Measurements from ENCODE around the gene TMTC1.

Gene TMTC1

GRCh38 chr12:29640589-29641345, 143.0 kb downstream of the TMTC1 start:
- Histone ChIP-seq H2BK12ac (ENCODE audit: low read length in 2 of 2) (peak overlapping the region in 1 of 2 experiments; percentile 42), H3K18ac (ENCODE audit: low read depth in 1 of 2, low read length in 2 of 2) (peak overlapping the region; percentile 71 to 80), H2AK5ac (ENCODE audit: low read length, severe bottlenecking) (no peak overlapping the region), H2BK15ac (ENCODE audit: low read depth, poor library complexity, severe bottlenecking) (no peak overlapping the region), H2BK120ac (ENCODE audit: low read depth, low read length) (peak overlapping the region; percentile 61), H3K9me3 (ENCODE audit: control insufficient read depth, low read length) (no peaks in the 10 kb centered on the region), H3K27ac (ENCODE audit: low read length, poor library complexity, severe bottlenecking) (no peak overlapping the region), H3K4ac (ENCODE audit: low read depth in 1 of 2, low read length in 2 of 2) (peak overlapping the region in 1 of 2 experiments; percentile 67), H2AFZ (ENCODE audit: low read depth, low read length) (peak overlapping the region; percentile 46), H3K23ac (ENCODE audit: low read length in 2 of 2) (no peak overlapping the region), H3K9ac (ENCODE audit: low read length) (peak overlapping the region; percentile 89), H2BK5ac (ENCODE audit: low read depth, low read length, poor library complexity, severe bottlenecking) (no peak overlapping the region), H4K91ac (ENCODE audit: low read length) (peak overlapping the region; percentile 70), H3K14ac (ENCODE audit: low read length in 2 of 2) (peak overlapping the region in 1 of 2 experiments; percentile 44), H3K27me3 (ENCODE audit: control insufficient read depth in 1 of 2, insufficient read depth in 1 of 2, low read length in 2 of 2) (no peaks in the 10 kb centered on the region), H3K36me3 (ENCODE audit: control insufficient read depth in 1 of 2, insufficient read depth in 2 of 2, low read depth in 1 of 2, low read length in 2 of 2) (peaks cover 0 to 2% of the 10 kb centered on the region in 2 experiments), H3K79me1 (replicated peaks; ENCODE audit: low read length, poor library complexity, severe bottlenecking) (no peaks in the 10 kb centered on the region), H3K4me1 (ENCODE audit: control insufficient read depth, insufficient read depth, low read depth, low read length) (peaks cover 5% of the 10 kb centered on the region), H3K4me3 (ENCODE audit: insufficient read depth in 1 of 2, low read depth in 1 of 2, low read length in 2 of 2) (peak overlapping the region in 1 of 2 experiments; percentile 62), H4K8ac (ENCODE audit: low read length) (peak overlapping the region; percentile 87), H3K4me2 (ENCODE audit: low read length, poor library complexity, severe bottlenecking) (no peak overlapping the region)
- DNase-seq = peak; percentile 70
- 33% methylated on average over 13 of the region's 13 CpGs for WGBS

- no peak overlapping the region for H4K8ac ChIP-seq (ENCODE audit: low read length)
- peaks cover 0 to 5% of the 10 kb centered on the region in 2 experiments for H3K36me3 ChIP-seq (ENCODE audit: control insufficient read depth in 1 of 2, insufficient read depth in 2 of 2, low read depth in 1 of 2, low read length in 2 of 2)
- peak overlapping the region in 1 of 2 experiments; percentile 62 for H3K4me3 ChIP-seq (ENCODE audit: insufficient read depth in 1 of 2, low read depth in 1 of 2, low read length in 2 of 2)
- H2BK5ac ChIP-seq (ENCODE audit: low read depth, low read length, poor library complexity, severe bottlenecking) = no peak overlapping the region
- no peak overlapping the region for H3K27ac ChIP-seq (ENCODE audit: low read length, poor library complexity, severe bottlenecking)
- H3K14ac ChIP-seq (ENCODE audit: low read length in 2 of 2) = no peak overlapping the region
- no peaks in the 10 kb centered on the region for H3K9me3 ChIP-seq (ENCODE audit: control insufficient read depth, low read length)
- no peak overlapping the region for H3K4me2 ChIP-seq (ENCODE audit: low read length, poor library complexity, severe bottlenecking)
- DNase-seq = no peak
- no peak overlapping the region for H4K91ac ChIP-seq (ENCODE audit: low read length)
- H2BK12ac ChIP-seq (ENCODE audit: low read length in 2 of 2) = peak overlapping the region in 1 of 2 experiments; percentile 15
- H3K23ac ChIP-seq (ENCODE audit: low read length in 2 of 2) = no peak overlapping the region
- peak overlapping the region in 1 of 2 experiments; percentile 41 for H3K4ac ChIP-seq (ENCODE audit: low read depth in 1 of 2, low read length in 2 of 2)
- 93% methylated on average over 10 of the region's 10 CpGs for WGBS
- H3K4me1 ChIP-seq (ENCODE audit: control insufficient read depth, insufficient read depth, low read depth, low read length) = peaks cover 5% of the 10 kb centered on the region
- peak overlapping the region; percentile 71 to 80 for H3K18ac ChIP-seq (ENCODE audit: low read depth in 1 of 2, low read length in 2 of 2)
- H2AK5ac ChIP-seq (ENCODE audit: low read length, severe bottlenecking) = no peak overlapping the region
- peak overlapping the region; percentile 39 for H2BK120ac ChIP-seq (ENCODE audit: low read depth, low read length)
- H3K27me3 ChIP-seq (ENCODE audit: control insufficient read depth in 1 of 2, insufficient read depth in 1 of 2, low read length in 2 of 2) = no peaks in the 10 kb centered on the region
- H2AFZ ChIP-seq (ENCODE audit: low read depth, low read length) = no peak overlapping the region
- H3K79me1 ChIP-seq (replicated peaks; ENCODE audit: low read length, poor library complexity, severe bottlenecking) = no peaks in the 10 kb centered on the region
- H2BK15ac ChIP-seq (ENCODE audit: low read depth, poor library complexity, severe bottlenecking) = no peak overlapping the region
- peak overlapping the region; percentile 89 for H3K9ac ChIP-seq (ENCODE audit: low read length)
Measured at GRCh38 chr12:29639893-29640495, 143.7 kb downstream of the TMTC1 start.

- H3K4ac ChIP-seq (ENCODE audit: low read depth in 1 of 2, low read length in 2 of 2) = no peak overlapping the region
- H2AK5ac ChIP-seq (ENCODE audit: low read length, severe bottlenecking) = no peak overlapping the region
- no peaks in the 10 kb centered on the region for H3K27me3 ChIP-seq (ENCODE audit: control insufficient read depth in 1 of 2, insufficient read depth in 1 of 2, low read length in 2 of 2)
- H3K27ac ChIP-seq (ENCODE audit: low read length, poor library complexity, severe bottlenecking) = no peak overlapping the region
- peaks cover 0 to 5% of the 10 kb centered on the region in 2 experiments for H3K36me3 ChIP-seq (ENCODE audit: control insufficient read depth in 1 of 2, insufficient read depth in 2 of 2, low read depth in 1 of 2, low read length in 2 of 2)
- H2BK12ac ChIP-seq (ENCODE audit: low read length in 2 of 2) = no peak overlapping the region
- no peaks in the 10 kb centered on the region for H3K79me1 ChIP-seq (replicated peaks; ENCODE audit: low read length, poor library complexity, severe bottlenecking)
- no peak overlapping the region for H4K8ac ChIP-seq (ENCODE audit: low read length)
- no peak overlapping the region for H4K91ac ChIP-seq (ENCODE audit: low read length)
- no peak overlapping the region for H2BK15ac ChIP-seq (ENCODE audit: low read depth, poor library complexity, severe bottlenecking)
- WGBS = 62% methylated on average over 7 of the region's 8 CpGs
- no peak overlapping the region for H3K18ac ChIP-seq (ENCODE audit: low read depth in 1 of 2, low read length in 2 of 2)
- H3K9ac ChIP-seq (ENCODE audit: low read length) = no peak overlapping the region
- no peak for DNase-seq
- H3K9me3 ChIP-seq (ENCODE audit: control insufficient read depth, low read length) = no peaks in the 10 kb centered on the region
- H3K4me3 ChIP-seq (ENCODE audit: insufficient read depth in 1 of 2, low read depth in 1 of 2, low read length in 2 of 2) = no peak overlapping the region
- H2BK5ac ChIP-seq (ENCODE audit: low read depth, low read length, poor library complexity, severe bottlenecking) = no peak overlapping the region
- no peak overlapping the region for H2BK120ac ChIP-seq (ENCODE audit: low read depth, low read length)
- H3K4me1 ChIP-seq (ENCODE audit: control insufficient read depth, insufficient read depth, low read depth, low read length) = peaks cover 5% of the 10 kb centered on the region
- H3K23ac ChIP-seq (ENCODE audit: low read length in 2 of 2) = no peak overlapping the region
- no peak overlapping the region for H2AFZ ChIP-seq (ENCODE audit: low read depth, low read length)
- H3K4me2 ChIP-seq (ENCODE audit: low read length, poor library complexity, severe bottlenecking) = no peak overlapping the region
- H3K14ac ChIP-seq (ENCODE audit: low read length in 2 of 2) = no peak overlapping the region
Measured at GRCh38 chr12:29638528-29638927, 145.2 kb downstream of the TMTC1 start.

- Histone ChIP-seq H3K4me1 (ENCODE audit: control insufficient read depth, insufficient read depth, low read depth, low read length) (no peaks in the 10 kb centered on the region), H3K9ac (ENCODE audit: low read length) (peak overlapping the region; percentile 57), H3K9me3 (ENCODE audit: control insufficient read depth, low read length) (no peaks in the 10 kb centered on the region), H2BK12ac (ENCODE audit: low read length in 2 of 2) (no peak overlapping the region), H2AK5ac (ENCODE audit: low read length, severe bottlenecking) (no peak overlapping the region), H3K27me3 (ENCODE audit: control insufficient read depth in 1 of 2, insufficient read depth in 1 of 2, low read length in 2 of 2) (no peaks in the 10 kb centered on the region), H3K23ac (ENCODE audit: low read length in 2 of 2) (no peak overlapping the region), H3K27ac (ENCODE audit: low read length, poor library complexity, severe bottlenecking) (no peak overlapping the region), H4K8ac (ENCODE audit: low read length) (no peak overlapping the region), H4K91ac (ENCODE audit: low read length) (no peak overlapping the region), H2BK5ac (ENCODE audit: low read depth, low read length, poor library complexity, severe bottlenecking) (no peak overlapping the region), H2BK15ac (ENCODE audit: low read depth, poor library complexity, severe bottlenecking) (no peak overlapping the region), H2AFZ (ENCODE audit: low read depth, low read length) (no peak overlapping the region), H3K36me3 (ENCODE audit: control insufficient read depth in 1 of 2, insufficient read depth in 2 of 2, low read depth in 1 of 2, low read length in 2 of 2) (peaks cover 0 to 29% of the 10 kb centered on the region in 2 experiments), H2BK120ac (ENCODE audit: low read depth, low read length) (no peak overlapping the region), H3K4me3 (ENCODE audit: insufficient read depth in 1 of 2, low read depth in 1 of 2, low read length in 2 of 2) (no peak overlapping the region), H3K14ac (ENCODE audit: low read length in 2 of 2) (no peak overlapping the region), H3K4ac (ENCODE audit: low read depth in 1 of 2, low read length in 2 of 2) (no peak overlapping the region), H3K18ac (ENCODE audit: low read depth in 1 of 2, low read length in 2 of 2) (peak overlapping the region; percentile 42 to 57), H3K79me1 (replicated peaks; ENCODE audit: low read length, poor library complexity, severe bottlenecking) (no peaks in the 10 kb centered on the region), H3K4me2 (ENCODE audit: low read length, poor library complexity, severe bottlenecking) (no peak overlapping the region)
- WGBS = 18% methylated on average over 3 of the region's 3 CpGs
- peak; percentile 68 for DNase-seq
Measured at GRCh38 chr12:29634057-29634456, 149.7 kb downstream of the TMTC1 start.

Measured in mesenchymal stem cell (in vitro differentiated cells and primary cell).